A549 treated with Hydrocortisone at 1 μM for 4 hours (cell line): ENCODE measurements around the gene PIK3AP1. TPM values are rescaled to one million over a fixed set of nuclear protein-coding genes. Genes with fewer than 3 reads are reported as not detected.

Experiments
- total RNA-seq: library from RNA; stranded (reverse); fragments of 200-300 nt; extraction: Qiagen RNA extraction; gene quantifications from 5 replicates; pipeline ENCODE4 v1.2.3, GENCODE V29; 2022

The PIK3AP1 gene, protein sequence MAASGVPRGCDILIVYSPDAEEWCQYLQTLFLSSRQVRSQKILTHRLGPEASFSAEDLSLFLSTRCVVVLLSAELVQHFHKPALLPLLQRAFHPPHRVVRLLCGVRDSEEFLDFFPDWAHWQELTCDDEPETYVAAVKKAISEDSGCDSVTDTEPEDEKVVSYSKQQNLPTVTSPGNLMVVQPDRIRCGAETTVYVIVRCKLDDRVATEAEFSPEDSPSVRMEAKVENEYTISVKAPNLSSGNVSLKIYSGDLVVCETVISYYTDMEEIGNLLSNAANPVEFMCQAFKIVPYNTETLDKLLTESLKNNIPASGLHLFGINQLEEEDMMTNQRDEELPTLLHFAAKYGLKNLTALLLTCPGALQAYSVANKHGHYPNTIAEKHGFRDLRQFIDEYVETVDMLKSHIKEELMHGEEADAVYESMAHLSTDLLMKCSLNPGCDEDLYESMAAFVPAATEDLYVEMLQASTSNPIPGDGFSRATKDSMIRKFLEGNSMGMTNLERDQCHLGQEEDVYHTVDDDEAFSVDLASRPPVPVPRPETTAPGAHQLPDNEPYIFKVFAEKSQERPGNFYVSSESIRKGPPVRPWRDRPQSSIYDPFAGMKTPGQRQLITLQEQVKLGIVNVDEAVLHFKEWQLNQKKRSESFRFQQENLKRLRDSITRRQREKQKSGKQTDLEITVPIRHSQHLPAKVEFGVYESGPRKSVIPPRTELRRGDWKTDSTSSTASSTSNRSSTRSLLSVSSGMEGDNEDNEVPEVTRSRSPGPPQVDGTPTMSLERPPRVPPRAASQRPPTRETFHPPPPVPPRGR
- 0.54 to 0.86 TPM (median 0.67 TPM) in 5 replicates for total RNA-seq

DNA sequence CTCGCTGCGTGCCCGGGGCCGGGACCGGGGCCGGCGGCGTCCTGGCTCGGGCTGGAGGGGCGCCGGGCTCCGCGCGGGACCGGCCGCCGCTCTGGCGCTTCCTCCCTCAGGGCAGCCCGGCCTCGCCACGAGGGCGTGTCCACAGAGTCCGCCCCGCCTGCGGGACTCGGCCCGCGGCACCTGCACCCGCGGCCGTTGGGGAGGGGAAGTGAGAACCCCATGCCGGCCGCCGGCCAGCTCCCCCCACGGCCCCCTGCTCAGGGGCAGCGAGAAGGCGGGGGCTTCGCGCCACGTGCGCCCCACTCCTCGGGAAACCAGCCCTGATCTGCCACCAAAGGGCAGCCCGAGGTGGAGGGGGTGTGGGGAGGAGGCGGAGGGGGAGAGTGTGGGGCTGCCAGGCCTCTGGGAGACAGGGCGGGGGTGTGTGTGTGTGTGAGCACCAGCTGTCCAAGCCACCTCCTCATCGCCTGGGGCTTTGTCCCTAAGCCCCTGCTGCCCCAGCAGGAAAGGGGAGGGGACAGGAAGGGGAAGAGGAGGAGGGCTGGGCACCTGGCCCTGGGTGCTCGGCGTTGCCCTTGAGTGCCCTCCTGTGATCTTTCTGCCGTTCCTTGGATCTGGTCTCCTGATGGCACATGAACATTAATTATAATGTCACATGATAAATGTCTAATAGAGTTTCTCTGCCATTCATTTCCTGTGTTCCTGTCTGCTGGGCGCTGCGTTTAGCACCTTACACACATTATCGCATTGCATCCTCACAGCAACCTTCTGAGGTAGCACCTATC is at the start of gene PIK3AP1:
PIK3AP1 (minus strand) TSS at position 93 of the 785 bp plus-strand sequence. CDS start 120 bp downstream, outside the sequence.

DNA sequence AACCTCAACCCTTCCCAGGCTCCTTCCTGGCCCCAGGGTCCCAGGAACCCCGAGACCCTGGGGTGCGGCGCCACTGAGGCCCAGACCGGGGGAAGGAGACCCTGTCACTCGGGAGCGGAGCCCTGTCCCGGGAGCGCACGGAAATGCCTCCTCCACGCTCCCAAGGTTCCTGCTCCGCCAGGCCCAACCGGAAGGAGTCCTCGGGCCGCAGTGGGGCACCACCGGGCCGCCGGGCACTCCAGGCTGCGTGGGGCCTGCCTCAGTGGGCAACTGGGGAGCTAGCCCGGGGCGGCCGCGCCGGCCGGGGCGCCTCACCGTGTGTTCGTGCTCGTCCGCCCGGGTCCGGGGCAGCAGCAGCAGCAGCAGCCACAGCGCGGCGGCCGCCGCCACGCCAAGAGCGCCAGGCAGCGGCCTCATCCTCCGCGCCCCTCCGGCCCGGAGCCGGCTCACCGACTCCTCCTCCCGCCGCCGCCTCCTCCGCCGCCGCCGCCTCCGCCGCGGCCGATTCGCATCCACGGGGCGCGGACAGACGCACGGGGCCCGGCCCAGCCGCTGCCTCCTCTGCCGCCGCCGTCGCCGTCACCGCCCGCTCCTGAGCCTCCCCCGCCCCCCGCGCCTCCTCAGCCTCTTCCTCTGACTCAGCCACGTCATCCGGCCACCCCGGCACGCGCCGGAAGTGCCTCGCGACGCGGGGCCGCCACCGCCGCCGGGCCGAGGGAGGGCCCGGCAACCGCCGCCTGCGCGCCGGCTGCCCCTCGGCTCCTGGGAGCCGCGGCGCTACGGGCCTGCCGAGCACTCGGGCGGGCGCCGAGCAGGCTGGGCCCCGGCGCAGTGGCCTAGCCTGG is 133.7 kb downstream of the PIK3AP1 start, which contains the start of gene TM9SF3:
TM9SF3 (minus strand) TSS at position 594 of the 845 bp plus-strand sequence; CDS start at position 417, 177 bp downstream.

Other genes starting within 250 kb of the PIK3AP1 start
- gene TLL2, start 206.6 kb downstream of the PIK3AP1 start, total RNA-seq: 0.11 to 0.16 TPM (median 0.12 TPM) in 5 replicates
- 70.1 to 97.9 TPM (median 85.3 TPM) in 5 replicates for gene TM9SF3, start 133.5 kb downstream of the PIK3AP1 start, total RNA-seq
- 6.5 to 15.0 TPM (median 8.1 TPM) in 5 replicates for gene LCOR, start 111.8 kb upstream of the PIK3AP1 start, total RNA-seq